Central memory CD8-positive, alpha-beta T cell (primary cell): ENCODE results near the gene LRRIQ3.
A peak's percentile ranks its signal among the peaks of the same experiment; 100 is the strongest.

Experiments
- ATAC-seq: fragments of 150-1000 bp; cut with Tn5 transposase; replicated peaks from 2 replicates; pipeline ENCODE4 v1.10.0; 2022; ENCODE audit warnings: mild to moderate bottlenecking, moderate FRiP score, moderate number of reproducible peaks; ENCODE audit not compliant: poor library complexity, severe bottlenecking; ENCODE audit errors: extremely low read depth
- DNase-seq, 2 donors: peaks; one replicate each; pipeline ENCODE4 v3.0.0; 2021; ENCODE audit warnings: low spot score in 2 of 2
- H3K27ac Mint-ChIP-seq: one replicate; pipeline ENCODE4 v1.8.0; 2022; ENCODE audit warnings: low read depth, mild to moderate bottlenecking, moderate library complexity, mixed read lengths
- H3K27me3 Mint-ChIP-seq: one replicate; pipeline ENCODE4 v1.8.0; 2022; ENCODE audit warnings: mixed read lengths
- H3K36me3 Mint-ChIP-seq: one replicate; pipeline ENCODE4 v1.8.0; 2022; ENCODE audit warnings: mild to moderate bottlenecking, moderate library complexity, mixed read lengths; ENCODE audit not compliant: insufficient read depth
- H3K4me1 Mint-ChIP-seq: one replicate; pipeline ENCODE4 v1.8.0; 2022; ENCODE audit warnings: mixed read lengths
- H3K4me3 Mint-ChIP-seq: one replicate; pipeline ENCODE4 v1.8.0; 2022; ENCODE audit warnings: mild to moderate bottlenecking, moderate library complexity, mixed read lengths
- H3K9me3 Mint-ChIP-seq: one replicate; pipeline ENCODE4 v1.8.0; 2022; ENCODE audit warnings: mixed read lengths

Gene LRRIQ3, protein sequence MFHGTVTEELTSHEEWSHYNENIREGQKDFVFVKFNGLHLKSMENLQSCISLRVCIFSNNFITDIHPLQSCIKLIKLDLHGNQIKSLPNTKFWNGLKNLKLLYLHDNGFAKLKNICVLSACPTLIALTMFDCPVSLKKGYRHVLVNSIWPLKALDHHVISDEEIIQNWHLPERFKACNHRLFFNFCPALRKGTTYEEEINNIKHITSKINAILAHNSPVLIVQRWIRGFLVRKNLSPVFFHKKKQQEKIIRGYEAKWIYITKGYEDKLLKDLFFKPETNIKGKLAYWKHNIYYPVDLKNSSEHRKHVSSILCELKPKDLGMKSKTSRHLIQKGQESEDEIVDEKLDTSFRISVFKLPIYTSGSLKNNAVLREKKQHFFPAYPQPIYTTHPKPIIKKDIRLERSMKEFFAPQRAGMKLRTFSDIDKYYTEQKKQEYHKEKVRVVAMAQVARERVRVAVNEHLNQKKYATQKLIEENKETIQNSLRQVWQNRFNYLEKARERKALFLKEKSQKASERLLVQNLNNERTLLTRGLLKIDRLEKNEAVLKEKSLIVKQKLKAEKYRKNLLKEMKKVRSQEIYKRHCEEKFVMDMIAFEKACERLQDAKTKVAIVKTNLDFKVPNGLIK

DNA sequence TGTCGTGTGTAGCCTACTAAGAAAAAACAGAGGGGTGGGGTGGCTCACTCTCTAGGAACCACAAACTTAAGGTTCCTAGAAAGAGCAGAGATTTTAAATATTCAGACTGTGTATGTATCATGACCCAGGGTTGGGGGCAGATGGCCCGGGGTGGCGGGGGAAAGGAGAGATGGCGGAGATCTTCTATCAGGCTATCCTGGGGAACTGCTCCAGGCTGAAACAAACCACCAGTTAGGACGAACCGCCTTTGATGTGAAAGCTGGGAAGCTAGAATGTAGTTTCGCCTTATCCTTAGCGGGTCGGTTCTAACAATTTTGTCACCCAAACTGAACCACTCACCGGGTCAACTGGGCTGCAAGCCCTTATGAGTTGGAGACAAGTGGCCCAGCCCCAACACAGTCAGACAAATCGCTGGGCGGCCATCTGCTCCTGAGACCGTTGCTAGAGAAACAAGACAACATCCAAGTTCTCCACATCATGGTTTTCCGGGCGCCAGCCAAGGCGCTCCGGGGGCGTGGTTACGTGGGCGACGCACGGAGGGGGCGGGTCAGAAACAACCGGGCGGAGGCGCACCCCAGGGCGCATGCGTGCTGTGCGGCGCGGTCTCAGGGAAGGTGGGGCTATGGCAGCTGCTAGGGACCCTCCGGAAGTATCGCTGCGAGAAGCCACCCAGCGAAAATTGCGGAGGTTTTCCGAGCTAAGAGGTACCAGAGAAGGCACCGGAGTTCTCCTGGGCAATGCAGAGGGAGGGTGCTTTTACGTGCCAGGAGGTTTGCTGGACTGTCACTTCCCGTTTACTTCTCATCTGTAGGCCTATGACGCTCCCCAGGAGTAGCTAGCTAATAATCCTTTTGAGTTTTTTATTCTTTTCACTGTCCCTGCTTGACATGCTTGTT, at the start of gene LRRIQ3, which contains the start of gene FPGT:
TSS of gene LRRIQ3 (minus strand) at position 520 of the 896 bp plus-strand sequence. CDS start 14,492 bp downstream, outside the sequence.
TSS of gene FPGT (plus strand) at position 586 of the 896 bp plus-strand sequence. CDS start at position 623, 37 bp downstream.
- Mint-ChIP-seq H3K36me3 (peaks cover 8% of the 10 kb centered on the region), H3K4me3 (peak within 1 kb of the TSS; percentile 88), H3K27ac (peak within 1 kb of the TSS; percentile 92), H3K9me3 (no peaks in the 10 kb centered on the region), H3K27me3 (no peaks in the 10 kb centered on the region), H3K4me1 (peaks cover 16% of the 10 kb centered on the region)
- DNase-seq (peak; percentile 92 to 94), ATAC-seq (peak; percentile 93)

GRCh38 chr1:74246315-74246714, 48.3 kb upstream of the LRRIQ3 start:
- Mint-ChIP-seq H3K9me3 (no peaks in the 10 kb centered on the region), H3K4me3 (no peak overlapping the region), H3K4me1 (no peaks in the 10 kb centered on the region), H3K36me3 (no peaks in the 10 kb centered on the region), H3K27ac (no peak overlapping the region), H3K27me3 (no peaks in the 10 kb centered on the region)
- ATAC-seq (no peak), DNase-seq (no peak)

- Mint-ChIP-seq H3K4me3 (no peak overlapping the region), H3K27ac (no peak overlapping the region), H3K36me3 (no peaks in the 10 kb centered on the region), H3K27me3 (no peaks in the 10 kb centered on the region), H3K4me1 (no peaks in the 10 kb centered on the region), H3K9me3 (no peaks in the 10 kb centered on the region)
- no peak for ATAC-seq
- DNase-seq, result no peak
Measured at GRCh38 chr1:74245168-74245772, 47.3 kb upstream of the LRRIQ3 start.

- no peak overlapping the region for H3K27ac Mint-ChIP-seq
Measured at GRCh38 chr1:74237787-74238186, 39.8 kb upstream of the LRRIQ3 start.

GRCh38 chr1:74237035-74237434, 39.1 kb upstream of the LRRIQ3 start:
- Mint-ChIP-seq H3K9me3 (no peaks in the 10 kb centered on the region), H3K4me3 (no peak overlapping the region), H3K27ac (no peak overlapping the region), H3K36me3 (no peaks in the 10 kb centered on the region), H3K27me3 (no peaks in the 10 kb centered on the region), H3K4me1 (no peaks in the 10 kb centered on the region)
- ATAC-seq (no peak), DNase-seq (no peak)

More at GRCh38 chr1:74237787-74238186, 39.8 kb upstream of the LRRIQ3 start:
- ATAC-seq (no peak), DNase-seq (no peak)
- Mint-ChIP-seq H3K27me3 (no peaks in the 10 kb centered on the region), H3K9me3 (no peaks in the 10 kb centered on the region), H3K4me1 (no peaks in the 10 kb centered on the region), H3K4me3 (no peak overlapping the region), H3K36me3 (no peaks in the 10 kb centered on the region)

- ATAC-seq, result no peak
- Mint-ChIP-seq H3K4me3 (no peak overlapping the region), H3K27me3 (no peaks in the 10 kb centered on the region), H3K27ac (no peak overlapping the region), H3K4me1 (no peaks in the 10 kb centered on the region), H3K36me3 (no peaks in the 10 kb centered on the region), H3K9me3 (no peaks in the 10 kb centered on the region)
- DNase-seq, result no peak
Measured at GRCh38 chr1:74236440-74236839, 38.5 kb upstream of the LRRIQ3 start.

DNA sequence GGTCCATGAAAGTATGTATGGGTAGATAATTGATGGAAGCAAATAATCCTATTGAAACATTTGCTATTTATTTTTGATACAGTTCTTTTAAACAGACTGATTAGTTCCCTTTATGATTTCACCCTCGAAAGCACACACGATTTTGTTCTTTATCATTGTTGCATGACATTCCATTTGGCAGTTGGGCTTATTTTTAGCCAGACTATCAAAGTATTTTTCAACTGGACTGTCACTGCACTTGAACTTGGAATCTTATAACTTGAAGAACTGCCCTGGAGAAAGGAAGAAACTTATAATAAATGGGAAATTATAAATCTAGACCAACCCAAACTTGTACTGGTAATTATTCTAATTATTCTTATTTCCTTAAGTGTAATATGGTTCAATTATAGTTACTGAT, 37.2 kb upstream of the LRRIQ3 start, which contains the start of gene TNNI3K:
TSS of gene TNNI3K (plus strand) at position 235 of the 400 bp plus-strand sequence. CDS start at position 300, 65 bp downstream.
- Mint-ChIP-seq H3K4me3 (no peak within 1 kb of the TSS), H3K27ac (no peak within 1 kb of the TSS), H3K27me3 (no peaks in the 10 kb centered on the region), H3K4me1 (no peaks in the 10 kb centered on the region), H3K36me3 (no peaks in the 10 kb centered on the region), H3K9me3 (no peaks in the 10 kb centered on the region)
- DNase-seq, result no peak
- no peak for ATAC-seq

GRCh38 chr1:74223453-74223852, 25.5 kb upstream of the LRRIQ3 start:
- Mint-ChIP-seq H3K27ac (no peak overlapping the region), H3K27me3 (no peaks in the 10 kb centered on the region), H3K9me3 (peaks cover 23% of the 10 kb centered on the region), H3K36me3 (no peaks in the 10 kb centered on the region), H3K4me3 (no peak overlapping the region), H3K4me1 (no peaks in the 10 kb centered on the region)
- DNase-seq, result no peak
- no peak for ATAC-seq

- Mint-ChIP-seq H3K27ac (no peak overlapping the region), H3K9me3 (peaks cover 23% of the 10 kb centered on the region), H3K4me1 (no peaks in the 10 kb centered on the region), H3K4me3 (no peak overlapping the region), H3K27me3 (no peaks in the 10 kb centered on the region), H3K36me3 (no peaks in the 10 kb centered on the region)
- DNase-seq (no peak), ATAC-seq (no peak)
Measured at GRCh38 chr1:74222701-74223100, 24.7 kb upstream of the LRRIQ3 start.

GRCh38 chr1:74215229-74215628, 17.3 kb upstream of the LRRIQ3 start:
- ATAC-seq (no peak), DNase-seq (no peak)
- Mint-ChIP-seq H3K27me3 (no peaks in the 10 kb centered on the region), H3K4me1 (no peaks in the 10 kb centered on the region), H3K27ac (no peak overlapping the region), H3K4me3 (no peak overlapping the region), H3K9me3 (no peaks in the 10 kb centered on the region), H3K36me3 (no peaks in the 10 kb centered on the region)

- H3K36me3 Mint-ChIP-seq, result peaks cover 8% of the 10 kb centered on the region
- no peaks in the 10 kb centered on the region for H3K27me3 Mint-ChIP-seq
- no peak overlapping the region for H3K27ac Mint-ChIP-seq
- H3K9me3 Mint-ChIP-seq, result no peaks in the 10 kb centered on the region
- H3K4me3 Mint-ChIP-seq, result no peak overlapping the region
- H3K4me1 Mint-ChIP-seq, result peaks cover 4% of the 10 kb centered on the region
- no peak for DNase-seq
- no peak for ATAC-seq
Measured at GRCh38 chr1:74205266-74205665, 7.3 kb upstream of the LRRIQ3 start.

GRCh38 chr1:74199504-74199903, 1.5 kb upstream of the LRRIQ3 start:
- no peaks in the 10 kb centered on the region for H3K9me3 Mint-ChIP-seq
- peak overlapping the region; percentile 88 for H3K4me3 Mint-ChIP-seq
- DNase-seq (no peak), ATAC-seq (no peak)
- H3K27me3 Mint-ChIP-seq, result no peaks in the 10 kb centered on the region
- H3K4me1 Mint-ChIP-seq, result peaks cover 16% of the 10 kb centered on the region
- peaks cover 12% of the 10 kb centered on the region for H3K36me3 Mint-ChIP-seq
- no peak overlapping the region for H3K27ac Mint-ChIP-seq
